Esophagus (tissue), 2 donors: Measurements from ENCODE around the gene CDCP1. TPM values are rescaled to one million over a fixed set of nuclear protein-coding genes. Genes with fewer than 3 reads are reported as not detected.

Experiments used
- H3K27ac ChIP-seq, 2 donors: one replicate each; pipeline ENCODE4 v1.5.1; 2013; ENCODE audit warnings: low read depth in 2 of 2, mild to moderate bottlenecking in 2 of 2, inconsistent platforms in 1 of 2, low read length in 1 of 2, moderate library complexity in 1 of 2
- H3K27me3 ChIP-seq, 2 donors: one replicate each; pipeline ENCODE4 v1.6.1; 2013; ENCODE audit warnings: low read length in 2 of 2, control low read depth in 1 of 2, mild to moderate bottlenecking in 1 of 2; ENCODE audit not compliant: insufficient read depth in 2 of 2, control insufficient read depth in 1 of 2
- H3K36me3 ChIP-seq, 2 donors: one replicate each; pipeline ENCODE4 v1.6.1; 2013; ENCODE audit warnings: low read length in 1 of 2; ENCODE audit not compliant: control insufficient read depth in 2 of 2, insufficient read depth in 2 of 2
- H3K4me1 ChIP-seq, 2 donors: one replicate each; pipeline ENCODE4 v1.6.1; 2013; ENCODE audit warnings: low read length in 1 of 2; ENCODE audit not compliant: control insufficient read depth in 2 of 2, insufficient read depth in 2 of 2
- H3K4me3 ChIP-seq, 2 donors: one replicate each; pipeline ENCODE4 v1.5.1; 2013; ENCODE audit warnings: low read length in 2 of 2, mild to moderate bottlenecking in 2 of 2, low read depth in 1 of 2, moderate library complexity in 1 of 2
- H3K9me3 ChIP-seq, 2 donors: one replicate each; pipeline ENCODE4 v1.6.1; 2013; ENCODE audit warnings: mild to moderate bottlenecking in 2 of 2, low read depth in 1 of 2, low read length in 1 of 2, moderate library complexity in 1 of 2; ENCODE audit not compliant: control insufficient read depth in 2 of 2, insufficient read depth in 1 of 2
- WGBS, 2 donors: extraction: QIAGEN DNeasy Blood & Tissue Kit; methylation state at CpG; one replicate each; pipeline ENCODE4 v1.1.7; 2013; 5-methylcytosine and 5-hydroxymethylcytosine counted together
- polyA plus RNA-seq, 2 donors: library from polyadenylated mRNA; stranded (reverse); fragments of 200-250 nt; gene quantifications; one replicate each; pipeline ENCODE4 v1.2.3, GENCODE V29; 2013
- donor health status: healthy with polysubstance abuse.
- donor health status: Bipolar disorder and iron deficiency.

The CDCP1 gene
- polyA plus RNA-seq, 2 donors, result 21.0 to 24.3 TPM

- no peaks in the 10 kb centered on the region for H3K36me3 ChIP-seq
- WGBS, 2 donors, result 3 to 4% methylated on average over 11 of the region's 11 CpGs
- H3K27me3 ChIP-seq, result no peaks in the 10 kb centered on the region
- no peaks in the 10 kb centered on the region for H3K9me3 ChIP-seq
- no peak overlapping the region for H3K4me3 ChIP-seq
- H3K4me1 ChIP-seq, result peaks cover 2 to 18% of the 10 kb centered on the region in 2 donors
- no peak overlapping the region for H3K27ac ChIP-seq
These were observed 108.3 kb downstream of the CDCP1 start for GRCh38 chr3:45037720-45038455.

DNA sequence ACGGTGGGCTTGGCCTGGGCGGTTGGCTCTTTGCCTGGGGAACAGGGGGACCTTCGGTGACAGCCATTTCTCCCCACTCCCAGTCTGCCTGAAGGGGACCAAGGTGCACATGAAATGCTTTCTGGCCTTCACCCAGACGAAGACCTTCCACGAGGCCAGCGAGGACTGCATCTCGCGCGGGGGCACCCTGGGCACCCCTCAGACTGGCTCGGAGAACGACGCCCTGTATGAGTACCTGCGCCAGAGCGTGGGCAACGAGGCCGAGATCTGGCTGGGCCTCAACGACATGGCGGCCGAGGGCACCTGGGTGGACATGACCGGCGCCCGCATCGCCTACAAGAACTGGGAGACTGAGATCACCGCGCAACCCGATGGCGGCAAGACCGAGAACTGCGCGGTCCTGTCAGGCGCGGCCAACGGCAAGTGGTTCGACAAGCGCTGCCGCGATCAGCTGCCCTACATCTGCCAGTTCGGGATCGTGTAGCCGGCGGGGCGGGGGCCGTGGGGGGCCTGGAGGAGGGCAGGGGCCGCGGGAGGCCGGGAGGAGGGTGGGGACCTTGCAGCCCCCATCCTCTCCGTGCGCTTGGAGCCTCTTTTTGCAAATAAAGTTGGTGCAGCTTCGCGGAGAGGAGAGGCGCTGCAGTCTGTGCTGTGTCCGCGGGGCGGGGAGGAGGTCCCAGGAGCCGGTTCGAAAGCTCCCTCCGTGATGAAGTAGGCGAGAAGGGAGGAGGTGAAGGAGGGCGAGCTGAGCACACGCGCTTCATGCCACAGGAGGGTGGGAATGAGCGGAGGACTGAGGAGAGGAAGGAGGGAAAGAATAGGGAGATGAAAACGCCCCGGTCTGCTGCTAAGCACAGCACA, 110.5 kb downstream of the CDCP1 start:
- 27 to 31% methylated on average over 64 of the region's 64 CpGs for WGBS, 2 donors
- H3K36me3 ChIP-seq, result no peaks in the 10 kb centered on the region
- H3K4me1 ChIP-seq, result peaks cover 2 to 18% of the 10 kb centered on the region in 2 donors
- no peaks in the 10 kb centered on the region for H3K27me3 ChIP-seq
- peak overlapping the region; percentile 34 to 37 for H3K4me3 ChIP-seq
- H3K9me3 ChIP-seq, result no peaks in the 10 kb centered on the region
- peak overlapping the region; percentile 23 to 50 for H3K27ac ChIP-seq

DNA sequence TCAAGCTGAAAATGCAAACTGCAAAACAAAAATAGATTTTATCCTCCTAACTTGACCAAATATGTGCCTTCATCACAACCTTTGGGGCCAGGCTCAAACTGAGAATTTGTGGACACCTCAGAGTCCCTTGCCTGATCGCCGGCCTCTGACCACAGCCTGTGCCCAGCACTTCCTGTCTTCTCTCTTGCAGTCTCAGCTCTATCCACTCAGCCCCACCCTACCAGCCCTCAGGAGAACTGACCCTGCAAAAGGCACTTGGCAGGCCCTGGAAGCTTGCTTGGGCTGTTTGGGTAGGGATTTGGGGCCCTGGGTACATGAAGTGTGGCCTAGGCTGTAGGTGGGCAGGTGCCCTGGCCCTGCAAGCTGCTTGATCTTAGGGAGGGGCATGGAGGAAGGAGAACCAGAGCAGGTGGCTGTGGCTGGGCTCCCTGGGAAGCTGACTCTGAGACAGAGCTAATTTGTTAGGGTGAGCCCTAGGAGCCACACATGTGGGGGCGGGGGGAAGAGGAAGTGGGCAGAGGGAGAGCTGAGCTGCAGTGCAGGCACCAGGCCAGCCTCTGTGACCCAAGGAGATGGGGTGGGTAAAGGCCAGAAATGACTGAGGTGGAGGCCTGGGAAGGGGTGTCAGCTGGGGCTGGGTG, 111.4 kb downstream of the CDCP1 start:
- no peaks in the 10 kb centered on the region for H3K36me3 ChIP-seq
- WGBS, 2 donors, result 55 to 67% methylated on average over 3 of the region's 3 CpGs
- no peak overlapping the region for H3K4me3 ChIP-seq
- H3K27me3 ChIP-seq, result no peaks in the 10 kb centered on the region
- H3K27ac ChIP-seq, result peak overlapping the region; percentile 27 to 50
- H3K9me3 ChIP-seq, result no peaks in the 10 kb centered on the region
- peaks cover 2 to 18% of the 10 kb centered on the region in 2 donors for H3K4me1 ChIP-seq

DNA sequence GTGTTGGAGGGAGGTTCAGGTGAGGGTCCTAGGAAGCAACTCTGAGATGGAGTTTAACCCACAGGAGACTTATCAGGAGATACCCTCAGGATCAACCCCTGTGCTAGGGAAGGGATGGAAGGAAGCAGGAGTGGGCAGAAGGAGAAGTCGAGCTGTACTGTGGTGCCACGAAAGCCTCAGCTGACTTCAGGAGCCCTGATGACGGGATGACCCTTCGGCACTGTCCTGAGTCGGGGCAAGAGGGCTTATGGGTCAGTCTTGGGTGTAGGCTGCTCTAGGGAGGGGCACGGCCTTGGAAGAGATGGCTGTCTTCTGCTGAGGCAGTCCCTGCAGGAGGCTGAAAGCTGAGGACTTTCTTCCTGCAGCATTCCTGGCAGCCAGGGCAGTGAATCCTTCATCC, 112.4 kb downstream of the CDCP1 start:
- WGBS, 2 donors, result 75 to 87% methylated on average over 6 of the region's 6 CpGs
- Histone ChIP-seq H3K27ac (peak overlapping the region in 1 of 2 donors; percentile 33), H3K9me3 (no peaks in the 10 kb centered on the region), H3K4me1 (peaks cover 2 to 18% of the 10 kb centered on the region in 2 donors), H3K36me3 (no peaks in the 10 kb centered on the region), H3K4me3 (no peak overlapping the region), H3K27me3 (no peaks in the 10 kb centered on the region)

Other genes with a start within 250 kb of the CDCP1 start
- gene ZDHHC3, start 170.2 kb downstream of the CDCP1 start, polyA plus RNA-seq, result 10 to 100 TPM; 26.0 to 50.1 TPM
- gene EXOSC7, start 170.1 kb downstream of the CDCP1 start, polyA plus RNA-seq, result 10 to 100 TPM; 23.5 to 38.7 TPM
- 10 to 100 TPM in 1 of 2 donors, 1 to 10 TPM in 1; 7.5 to 12.6 TPM for gene CLEC3B, start 120.1 kb downstream of the CDCP1 start, polyA plus RNA-seq
- 1 to 10 TPM; 1.7 to 5.6 TPM for gene TMEM158, start 79.9 kb upstream of the CDCP1 start, polyA plus RNA-seq
- 1 to 10 TPM; 3.9 to 7.2 TPM for gene LARS2, start 242.2 kb upstream of the CDCP1 start, polyA plus RNA-seq